Ovary (tissue), 9 donors: Measurements from ENCODE around the gene ZCCHC17. TPM values are rescaled to one million over a fixed set of nuclear protein-coding genes. Genes with fewer than 3 reads are reported as not detected.

Experiments
- DNase-seq, 5 donors: peaks; one replicate each; pipeline ENCODE4 v3.0.0-alpha.2; 2019 to 2020
- H3K27ac ChIP-seq, 2 donors: fragments of 200-600 bp; one replicate each; pipeline versions ENCODE4 v1.5.1 to v1.8.0; 2019 to 2022
- H3K27me3 ChIP-seq: fragments of 200-600 bp; one replicate; pipeline ENCODE4 v1.8.0; 2022
- H3K36me3 ChIP-seq: fragments of 200-600 bp; sonication (generic); one replicate; pipeline ENCODE4 v1.5.1; 2019
- H3K4me1 ChIP-seq: one replicate; pipeline ENCODE4 v1.8.1; 2013; ENCODE audit warnings: mild to moderate bottlenecking, moderate library complexity; ENCODE audit not compliant: insufficient read depth
- H3K4me3 ChIP-seq: fragments of 200-600 bp; sonication (generic); one replicate; pipeline ENCODE4 v1.5.1; 2017
- H3K9me3 ChIP-seq, 2 donors: fragments of 200-600 bp in 1 of 2; sonication (generic) in 1 of 2; one replicate each; pipeline versions ENCODE4 v1.5.1 to v1.8.1; 2013 to 2019; ENCODE audit warnings: mild to moderate bottlenecking in 1 of 2, moderate library complexity in 1 of 2
- EP300 ChIP-seq: sonication (generic); formaldehyde crosslinking; IDR thresholded peaks from one replicate; pipeline ENCODE4 v1.6.1; 2017; ENCODE audit warnings: antibody characterized with exemption
- POLR2A ChIP-seq: fragments of 450-650 bp; IDR thresholded peaks from one replicate; pipeline ENCODE4 v1.6.1; 2017; ENCODE audit warnings: antibody characterized with exemption, mild to moderate bottlenecking, moderate library complexity
- WGBS, 3 donors: extraction: QIAGEN DNeasy Blood & Tissue Kit in 1 of 3; methylation state at CpG; one replicate each; pipeline versions ENCODE4 v1.1.5 to v1.1.7; 2013 to 2017; 5-methylcytosine and 5-hydroxymethylcytosine counted together
- intact Hi-C, 4 donors: fragments of 100-400 bp; cut with DNase I; formaldehyde crosslinking; loops; one replicate each; pipeline versions ENCODE4 v1.11.0 to v1.15.1; 2022 to 2023
- polyA plus RNA-seq, 2 donors: library from polyadenylated mRNA; stranded (reverse); fragments of 200-250 nt in 1 of 2; fragments of 350-450 nt in 1 of 2; fragmentation: Illumina TruSeq in 1 of 2; extraction: RNeasy Lipid Tissue Mini Kit (QIAGEN cat#74804) in 1 of 2; gene quantifications; one replicate each; pipeline ENCODE4 v1.2.3, GENCODE V29; 2013 to 2014
- total RNA-seq, 7 donors: library from RNA; depleted of rRNA in 2 of 7; stranded (reverse); fragments of >200 nt in 2 of 7; fragmentation: NEBNext Ultra II Directional in 3 of 7; extraction: Animal tissue kit (Norgen Biotek cat#: 25700) in 3 of 7; gene quantifications; one replicate each; pipeline versions ENCODE4 v1.1.0 to v1.2.4, GENCODE V29; 2016 to 2023
- TF ChIP-seq, protein P1 (sequence below), 3 donors: fragments of 450-650 bp in 2 of 3; fragments of 200-600 bp in 1 of 3; IDR thresholded peaks; one replicate each; pipeline versions ENCODE4 v1.5.1 to v1.8.0; 2016 to 2022; ENCODE audit warnings: antibody characterized with exemption in 3 of 3, mild to moderate bottlenecking in 1 of 3
- donor health status: DM: no; HTN: no; CAD: no; lungs with moderate emphysema.
- donor health status: DM: no; HTN: no; CAD: no.
- donor health status: Bipolar disorder and iron deficiency.
- donor health status: DM: yes; HTN: yes; CAD: no.
- donor health status: DM: no; HTN: no; CAD: no.
- donor health status: DM: yes; HTN: yes; CAD: no.

The ZCCHC17 gene
- total and polyA plus RNA-seq, 9 donors = 16.0 to 48.5 (median 23.0) TPM

DNA sequence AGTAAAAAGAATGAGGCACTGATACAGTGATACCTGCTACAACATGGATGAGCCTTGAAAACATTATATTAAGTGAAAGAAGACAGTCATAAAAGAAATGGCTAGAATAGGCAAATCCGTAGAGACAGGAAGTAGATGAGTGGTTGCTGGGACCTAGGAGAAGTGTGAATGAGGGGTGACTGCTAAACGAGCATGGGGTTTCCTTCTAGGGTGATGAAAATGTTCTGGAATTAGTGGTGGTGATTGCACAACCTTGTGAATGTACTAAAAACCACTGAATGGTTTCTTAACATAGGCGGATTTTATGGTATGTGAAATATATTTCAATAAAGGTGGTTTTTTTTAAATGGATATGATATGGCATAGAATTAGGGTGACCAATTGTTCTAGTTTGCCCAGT is 103.6 kb downstream of the ZCCHC17 start:
- Histone ChIP-seq H3K36me3 (no peaks in the 10 kb centered on the region), H3K27me3 (no peaks in the 10 kb centered on the region), H3K4me3 (no peak overlapping the region), H3K4me1 (no peaks in the 10 kb centered on the region), H3K9me3 (no peaks in the 10 kb centered on the region), H3K27ac (no peak overlapping the region)
- 57 to 62% (median 58%) methylated on average over 3 of the region's 3 CpGs for WGBS, 3 donors
- TF ChIP-seq, protein P1, sequence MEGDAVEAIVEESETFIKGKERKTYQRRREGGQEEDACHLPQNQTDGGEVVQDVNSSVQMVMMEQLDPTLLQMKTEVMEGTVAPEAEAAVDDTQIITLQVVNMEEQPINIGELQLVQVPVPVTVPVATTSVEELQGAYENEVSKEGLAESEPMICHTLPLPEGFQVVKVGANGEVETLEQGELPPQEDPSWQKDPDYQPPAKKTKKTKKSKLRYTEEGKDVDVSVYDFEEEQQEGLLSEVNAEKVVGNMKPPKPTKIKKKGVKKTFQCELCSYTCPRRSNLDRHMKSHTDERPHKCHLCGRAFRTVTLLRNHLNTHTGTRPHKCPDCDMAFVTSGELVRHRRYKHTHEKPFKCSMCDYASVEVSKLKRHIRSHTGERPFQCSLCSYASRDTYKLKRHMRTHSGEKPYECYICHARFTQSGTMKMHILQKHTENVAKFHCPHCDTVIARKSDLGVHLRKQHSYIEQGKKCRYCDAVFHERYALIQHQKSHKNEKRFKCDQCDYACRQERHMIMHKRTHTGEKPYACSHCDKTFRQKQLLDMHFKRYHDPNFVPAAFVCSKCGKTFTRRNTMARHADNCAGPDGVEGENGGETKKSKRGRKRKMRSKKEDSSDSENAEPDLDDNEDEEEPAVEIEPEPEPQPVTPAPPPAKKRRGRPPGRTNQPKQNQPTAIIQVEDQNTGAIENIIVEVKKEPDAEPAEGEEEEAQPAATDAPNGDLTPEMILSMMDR (IDR thresholded peaks at IDR 0.05) = no peak
- no peak for TF ChIP-seq POLR2A
- TF ChIP-seq EP300 = no peak
- DNase-seq = no peak
- intact Hi-C loops = loop anchor here in 1 of 4 donors (10.0 kb wide), 1 partner anchor 144 kb away; no protein-coding TSS in a partner anchor

- intact Hi-C loops = loop anchor here in 1 of 4 donors (10.0 kb wide), 1 partner anchor 144 kb away; no protein-coding TSS in a partner anchor
- WGBS, 3 donors = 48 to 51% (median 48%) methylated on average over 2 of the region's 2 CpGs
- no peak for DNase-seq
- Histone ChIP-seq H3K9me3 (no peaks in the 10 kb centered on the region), H3K36me3 (no peaks in the 10 kb centered on the region), H3K27ac (no peak overlapping the region), H3K4me3 (no peak overlapping the region), H3K27me3 (no peaks in the 10 kb centered on the region), H3K4me1 (no peaks in the 10 kb centered on the region)
- TF ChIP-seq POLR2A (no peak), EP300 (no peak)
- TF ChIP-seq, protein P1 (IDR thresholded peaks at IDR 0.05) = no peak
Measured at GRCh38 chr1:31401241-31401640, 104.4 kb downstream of the ZCCHC17 start.

- no peak overlapping the region for H3K27ac ChIP-seq
- H3K4me3 ChIP-seq = no peak overlapping the region
- H3K4me1 ChIP-seq = no peaks in the 10 kb centered on the region
- intact Hi-C loops = loop anchor here in 1 of 4 donors (2.0 to 10.0 kb wide), 2 partner anchors 19 to 139 kb away; no protein-coding TSS in a partner anchor
- TF ChIP-seq POLR2A (no peak), EP300 (no peak)
- TF ChIP-seq, protein P1 (IDR thresholded peaks at IDR 0.05) = no peak
- no peaks in the 10 kb centered on the region for H3K36me3 ChIP-seq
- DNase-seq = no peak
- H3K9me3 ChIP-seq = no peaks in the 10 kb centered on the region
- no peaks in the 10 kb centered on the region for H3K27me3 ChIP-seq
- 70 to 85% (median 75%) methylated on average over 6 of the region's 6 CpGs for WGBS, 3 donors
Measured at GRCh38 chr1:31405578-31406245, 108.9 kb downstream of the ZCCHC17 start.

DNA sequence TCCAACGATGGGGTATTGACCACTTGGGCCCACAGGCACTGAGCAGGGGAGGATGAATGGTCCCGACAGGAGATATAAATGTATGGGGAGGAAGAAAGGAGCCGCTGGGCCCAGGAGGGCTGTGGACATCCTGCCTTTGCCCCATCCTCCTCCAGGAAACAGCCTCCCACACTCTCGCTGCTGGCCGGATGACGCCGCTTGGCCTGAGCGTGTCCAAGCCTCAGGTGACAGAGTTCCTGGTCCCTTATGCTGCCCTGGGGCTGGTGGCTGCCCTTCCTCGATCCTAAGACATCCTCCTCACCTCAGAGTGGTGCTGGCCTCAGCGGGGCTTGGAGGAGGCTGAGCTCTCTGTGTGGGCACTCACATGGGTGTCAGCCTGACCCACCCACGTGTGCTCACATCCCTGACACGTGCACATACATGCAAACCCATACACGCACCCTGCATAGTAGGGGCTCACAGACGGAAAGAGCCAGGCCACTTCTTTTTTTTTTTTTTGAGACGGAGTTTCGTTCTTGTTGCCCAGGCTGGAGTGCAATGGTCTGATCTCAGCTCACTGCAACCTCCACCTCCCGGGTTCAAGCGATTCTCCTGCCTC is 110.3 kb downstream of the ZCCHC17 start:
- no peaks in the 10 kb centered on the region for H3K36me3 ChIP-seq
- no peak for DNase-seq
- intact Hi-C loops = loop anchor here in 1 of 4 donors (10.0 kb wide), 1 partner anchor 138 kb away; no protein-coding TSS in a partner anchor
- H3K27me3 ChIP-seq = no peaks in the 10 kb centered on the region
- 75 to 87% (median 81%) methylated on average over 18 of the region's 18 CpGs for WGBS, 3 donors
- H3K4me1 ChIP-seq = no peaks in the 10 kb centered on the region
- TF ChIP-seq, protein P1 (IDR thresholded peaks at IDR 0.05) = no peak
- TF ChIP-seq EP300 (no peak), POLR2A (no peak)
- H3K9me3 ChIP-seq = no peaks in the 10 kb centered on the region
- no peak overlapping the region for H3K27ac ChIP-seq
- H3K4me3 ChIP-seq = no peak overlapping the region
